GM21447 (cell line): Measurements from ENCODE around the gene DAGLA.

ENCODE experiments used
- ATAC-seq: cut with Tn5 transposase; IDR thresholded peaks from one replicate; pipeline ENCODE4 v1.9.1; 2021; ENCODE audit not compliant: unreplicated experiment

Gene DAGLA

GRCh38 chr11:61725781-61726231, 45.6 kb downstream of the DAGLA start:
- no peak for ATAC-seq

GRCh38 chr11:61726775-61727174, 46.6 kb downstream of the DAGLA start:
- no peak for ATAC-seq

DNA sequence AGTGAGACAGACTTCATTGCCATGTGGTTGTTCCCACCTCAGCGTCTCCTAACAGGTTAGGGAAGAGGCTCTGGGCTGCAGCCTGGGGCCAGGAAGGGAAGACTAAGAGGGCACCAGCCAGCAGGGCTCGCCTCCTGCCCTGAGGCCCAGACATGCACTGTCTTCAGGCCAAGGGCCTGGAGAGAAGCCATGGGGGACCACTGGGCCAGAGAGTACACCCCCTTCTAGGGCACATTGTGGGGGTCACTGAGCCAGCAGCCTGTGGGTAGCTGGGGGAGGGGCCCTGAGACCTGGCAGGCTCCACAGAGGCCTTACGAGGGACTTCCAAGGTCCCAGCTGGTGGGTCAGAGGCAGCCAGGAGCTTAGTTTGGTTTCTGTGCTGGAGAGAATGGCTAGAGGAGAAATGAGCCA, 47.2 kb downstream of the DAGLA start:
- no peak for ATAC-seq

DNA sequence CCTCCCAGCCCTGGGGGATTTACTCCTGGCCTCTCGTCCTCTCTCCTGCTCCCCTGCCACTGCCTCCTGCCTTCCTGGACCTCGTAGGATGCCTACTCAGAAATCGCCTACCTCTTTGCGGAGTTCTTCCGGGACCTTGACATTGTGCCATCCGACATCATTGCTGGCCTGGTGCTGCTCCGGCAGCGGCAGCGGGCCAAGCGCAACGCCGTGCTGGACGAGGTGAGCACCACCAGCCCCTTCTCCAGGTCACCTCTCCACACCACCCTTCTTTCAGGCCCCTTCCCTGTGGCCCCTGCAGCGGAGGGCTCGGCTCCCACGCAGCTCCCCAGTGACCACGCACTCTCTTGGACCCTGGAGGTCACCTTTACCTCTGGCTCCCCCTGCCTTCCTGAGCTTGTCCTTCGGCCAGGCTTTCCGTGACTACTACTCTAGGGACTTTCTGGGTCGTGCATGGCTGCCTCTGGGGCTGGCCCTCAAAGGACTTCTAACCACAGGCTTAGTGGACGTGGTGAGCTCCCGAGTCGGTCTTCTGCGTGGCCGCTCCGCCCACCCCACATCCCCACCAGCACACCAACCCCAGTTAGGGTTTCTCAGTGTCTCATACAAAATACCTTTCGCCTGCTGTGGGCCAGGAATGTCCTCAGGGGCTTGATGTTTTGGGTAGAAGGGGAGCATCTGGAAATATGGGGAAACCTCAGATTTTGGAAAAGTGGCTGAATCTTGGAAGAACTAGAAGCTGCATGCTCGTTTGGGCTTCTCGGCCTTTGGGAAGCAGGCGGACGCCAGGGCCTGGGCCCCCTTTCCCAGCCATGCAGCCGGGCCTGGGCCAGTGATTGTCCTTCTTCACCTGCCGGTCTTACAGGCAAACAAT, 48.1 kb downstream of the DAGLA start:
- ATAC-seq: no peak

DNA sequence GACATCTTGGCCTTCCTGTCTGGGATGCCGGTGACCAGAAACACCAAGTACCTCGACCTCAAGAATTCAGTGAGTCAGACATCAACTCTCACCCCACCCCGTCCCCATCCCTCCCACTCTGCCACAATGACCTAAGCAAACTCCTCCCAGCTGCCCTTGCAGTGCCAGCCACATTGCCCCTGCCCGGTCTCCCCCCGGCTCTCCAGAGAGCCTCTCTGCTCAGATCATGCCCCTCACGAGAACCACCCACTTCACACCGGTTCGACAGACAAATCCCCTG, 48.7 kb downstream of the DAGLA start:
- no peak for ATAC-seq

DNA sequence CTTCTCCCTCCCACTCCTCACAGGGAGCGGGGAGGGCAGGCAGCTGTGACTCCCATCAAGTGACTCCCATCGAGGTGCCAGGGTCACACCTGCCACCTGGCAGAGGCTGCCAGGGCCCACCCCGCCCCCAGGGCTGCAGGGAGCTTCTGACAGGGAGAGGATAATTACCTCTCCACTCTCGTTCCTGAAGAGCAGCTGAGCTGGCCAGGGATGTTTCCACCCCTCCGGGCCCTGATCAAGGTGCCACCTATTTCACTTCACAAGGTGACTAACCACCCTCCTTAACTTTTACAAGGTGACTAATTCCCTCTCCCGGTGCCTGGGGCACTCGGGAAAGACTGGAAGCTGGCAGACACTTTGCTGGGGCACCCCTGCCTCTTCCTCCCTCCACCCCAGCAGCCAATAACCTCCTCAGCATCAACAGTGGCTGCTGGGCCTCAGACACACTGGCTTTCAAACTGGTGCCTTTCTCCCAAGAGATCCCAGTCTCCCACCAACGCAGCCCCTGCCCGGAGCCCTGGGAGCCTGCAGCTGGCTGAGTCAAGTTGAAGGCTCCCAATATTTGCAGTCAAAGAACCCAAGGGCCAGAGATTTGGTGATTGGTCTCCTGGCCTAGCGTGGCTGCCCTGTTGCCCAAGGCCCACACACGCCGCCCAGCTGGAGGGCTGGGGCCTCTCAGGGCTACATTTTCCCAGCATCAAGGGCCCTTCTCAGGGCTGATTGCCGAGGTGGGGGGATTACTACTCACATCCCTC, 50.2 kb downstream of the DAGLA start:
- no peak for ATAC-seq

DNA sequence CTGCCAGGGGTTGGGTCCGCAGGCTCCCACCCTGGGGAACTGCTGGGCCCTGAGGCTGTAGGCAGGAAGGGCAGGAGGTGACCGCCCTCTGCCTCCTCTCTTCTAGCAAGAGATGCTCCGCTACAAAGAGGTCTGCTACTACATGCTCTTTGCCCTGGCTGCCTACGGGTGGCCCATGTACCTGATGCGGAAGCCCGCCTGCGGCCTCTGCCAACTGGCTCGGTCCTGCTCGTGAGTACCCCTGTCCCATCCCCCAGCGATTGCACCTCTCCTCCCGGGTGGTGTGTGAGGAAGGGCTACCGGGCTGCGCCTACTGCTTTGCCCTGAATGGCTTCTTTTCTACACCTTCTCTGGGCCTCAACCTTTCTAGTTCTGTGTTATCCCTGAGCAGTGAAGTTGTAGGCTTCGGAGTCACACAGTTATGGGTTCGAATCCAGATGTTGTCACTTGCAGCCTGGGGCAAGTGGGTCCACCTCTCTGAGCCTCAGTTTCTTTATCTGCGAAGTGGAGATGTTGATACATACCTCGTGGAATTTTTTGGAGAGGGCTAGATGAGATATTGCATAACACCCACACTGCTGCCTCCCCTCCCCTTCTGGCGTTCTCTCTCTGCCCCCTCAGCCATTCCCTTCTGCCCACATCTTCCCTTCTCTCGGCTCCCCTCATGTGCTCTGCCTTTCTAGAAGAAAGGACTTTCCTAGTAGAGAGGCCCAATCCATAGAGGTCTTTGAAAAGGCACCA, 51.2 kb downstream of the DAGLA start:
- no peak for ATAC-seq

DNA sequence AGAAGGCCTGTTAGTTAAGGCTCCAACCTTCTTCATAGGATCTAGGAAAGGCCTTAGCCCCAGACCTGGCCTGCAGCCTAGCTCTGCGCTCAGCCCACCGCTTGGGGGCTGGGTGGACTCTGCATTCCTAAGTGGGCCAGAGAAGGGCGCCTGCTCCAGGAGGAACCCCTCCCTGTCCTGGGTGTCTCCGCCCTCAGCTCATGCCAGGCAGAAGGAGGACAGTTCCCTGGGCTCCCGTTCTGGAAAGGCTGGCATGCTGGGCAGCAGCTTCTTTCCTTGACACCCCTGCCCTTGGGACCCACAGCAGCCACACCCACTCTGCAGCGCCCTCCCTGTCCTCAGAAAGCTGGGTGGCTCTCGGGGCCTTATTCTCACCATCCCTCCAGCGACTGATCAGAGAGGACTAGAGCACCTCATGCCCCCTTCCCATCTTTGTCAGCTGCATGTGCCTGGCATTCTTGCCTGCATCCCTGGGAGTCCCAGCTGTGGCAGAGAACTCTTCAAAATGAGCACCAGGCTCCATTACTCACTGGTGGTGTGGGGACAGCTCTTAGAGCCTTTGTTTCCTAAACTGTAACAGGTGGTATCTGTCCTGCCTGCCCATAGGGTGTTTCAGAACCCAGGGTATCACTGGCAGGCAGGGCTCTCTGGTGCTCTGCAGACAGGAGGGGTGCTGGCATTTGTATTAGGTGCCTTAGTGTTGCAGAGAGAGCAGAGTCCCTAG, 51.9 kb downstream of the DAGLA start:
- ATAC-seq: no peak

DNA sequence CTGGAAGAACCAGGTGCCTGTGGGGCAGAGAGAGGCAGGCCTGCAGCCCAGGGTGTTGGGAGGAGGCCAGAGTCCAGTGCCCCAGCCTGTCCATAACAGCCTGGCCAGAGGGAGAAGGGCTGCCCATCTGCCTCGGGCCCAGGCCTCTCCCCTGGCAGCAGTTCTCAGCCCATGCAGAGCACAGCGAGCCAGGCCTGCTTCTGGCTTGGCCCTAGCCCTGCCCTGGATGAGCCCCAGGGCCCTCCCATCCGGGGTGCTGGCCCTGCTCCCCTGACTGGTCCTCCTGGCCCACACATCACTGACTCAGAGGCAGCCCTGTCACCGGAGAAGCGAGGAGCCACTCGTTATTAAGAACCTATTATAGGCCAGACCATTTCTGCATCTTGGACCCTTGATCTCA, 52.5 kb downstream of the DAGLA start:
- ATAC-seq: no peak

- peak; percentile 83 for ATAC-seq
Observed at GRCh38 chr11:61733120-61733978, 53.2 kb downstream of the DAGLA start.

DNA sequence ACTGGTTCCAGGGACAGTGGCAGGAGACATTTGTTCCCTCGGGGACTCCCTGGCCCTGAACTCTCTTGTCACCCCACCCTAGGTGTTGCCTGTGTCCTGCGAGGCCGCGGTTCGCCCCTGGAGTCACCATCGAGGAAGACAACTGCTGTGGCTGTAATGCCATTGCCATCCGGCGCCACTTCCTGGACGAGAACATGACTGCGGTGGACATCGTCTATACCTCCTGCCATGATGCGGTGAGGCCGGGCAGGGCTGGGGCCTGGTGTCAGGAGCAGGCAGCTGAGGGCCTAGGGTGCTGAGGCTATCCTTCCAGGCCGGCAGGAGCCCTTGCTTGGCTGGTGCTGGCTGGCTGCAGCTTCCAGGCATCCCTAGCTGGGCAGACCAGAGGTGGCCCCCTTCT, 54.6 kb downstream of the DAGLA start:
- ATAC-seq: no peak

DNA sequence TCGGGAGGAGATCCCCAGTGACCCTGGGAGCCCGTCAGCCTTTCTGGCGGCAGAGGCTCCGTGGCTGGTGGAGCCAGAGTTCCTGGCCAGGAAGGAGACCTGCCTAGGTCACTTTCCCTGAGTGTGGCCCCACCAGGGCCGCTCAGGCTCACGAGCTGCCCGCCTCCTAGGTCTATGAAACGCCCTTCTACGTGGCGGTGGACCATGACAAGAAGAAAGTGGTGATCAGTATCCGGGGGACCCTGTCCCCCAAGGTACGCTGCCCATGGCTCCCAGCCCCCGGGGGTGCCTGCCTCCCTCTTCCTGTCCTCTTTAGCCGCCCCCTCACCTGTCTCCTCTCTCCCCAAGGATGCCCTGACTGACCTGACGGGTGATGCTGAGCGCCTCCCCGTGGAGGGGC, 55.2 kb downstream of the DAGLA start:
- no peak for ATAC-seq

DNA sequence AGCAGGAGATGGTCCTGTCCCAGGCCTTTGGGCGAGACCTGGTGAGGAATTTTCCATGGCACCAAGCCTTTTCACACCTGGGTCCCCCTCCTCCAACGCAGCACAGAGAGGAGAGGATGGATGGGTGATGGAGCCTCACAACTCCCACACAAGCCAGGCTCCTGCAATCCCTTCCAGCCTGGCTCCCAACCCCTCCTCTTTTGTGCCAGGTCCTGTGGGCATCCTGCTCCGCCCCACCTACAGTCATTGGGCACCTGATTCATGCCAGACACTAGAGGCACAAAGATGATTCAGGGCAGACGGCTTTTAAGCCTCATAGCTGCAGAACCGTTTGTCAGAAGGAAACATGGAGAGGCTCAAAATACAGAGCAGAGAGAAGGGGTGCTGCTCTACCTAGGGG, 56.1 kb downstream of the DAGLA start:
- ATAC-seq: no peak

DNA sequence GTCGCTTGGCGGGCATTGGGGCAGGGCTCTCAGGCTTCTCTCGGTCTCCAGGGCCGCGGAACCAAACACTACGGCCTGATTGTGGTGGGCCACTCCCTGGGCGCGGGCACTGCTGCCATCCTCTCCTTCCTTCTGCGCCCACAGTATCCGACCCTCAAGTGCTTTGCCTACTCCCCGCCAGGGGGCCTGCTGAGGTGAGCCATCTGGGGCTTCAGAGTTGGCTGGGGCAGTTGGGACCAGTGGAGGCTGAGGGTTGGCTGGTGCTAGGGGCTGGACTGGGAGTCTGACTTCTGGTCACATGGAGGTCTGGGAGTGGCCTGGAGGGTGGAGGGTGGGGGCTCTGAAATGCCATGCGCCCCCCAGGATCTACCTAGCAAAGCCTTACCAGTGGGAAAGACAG, 56.9 kb downstream of the DAGLA start:
- no peak for ATAC-seq

DNA sequence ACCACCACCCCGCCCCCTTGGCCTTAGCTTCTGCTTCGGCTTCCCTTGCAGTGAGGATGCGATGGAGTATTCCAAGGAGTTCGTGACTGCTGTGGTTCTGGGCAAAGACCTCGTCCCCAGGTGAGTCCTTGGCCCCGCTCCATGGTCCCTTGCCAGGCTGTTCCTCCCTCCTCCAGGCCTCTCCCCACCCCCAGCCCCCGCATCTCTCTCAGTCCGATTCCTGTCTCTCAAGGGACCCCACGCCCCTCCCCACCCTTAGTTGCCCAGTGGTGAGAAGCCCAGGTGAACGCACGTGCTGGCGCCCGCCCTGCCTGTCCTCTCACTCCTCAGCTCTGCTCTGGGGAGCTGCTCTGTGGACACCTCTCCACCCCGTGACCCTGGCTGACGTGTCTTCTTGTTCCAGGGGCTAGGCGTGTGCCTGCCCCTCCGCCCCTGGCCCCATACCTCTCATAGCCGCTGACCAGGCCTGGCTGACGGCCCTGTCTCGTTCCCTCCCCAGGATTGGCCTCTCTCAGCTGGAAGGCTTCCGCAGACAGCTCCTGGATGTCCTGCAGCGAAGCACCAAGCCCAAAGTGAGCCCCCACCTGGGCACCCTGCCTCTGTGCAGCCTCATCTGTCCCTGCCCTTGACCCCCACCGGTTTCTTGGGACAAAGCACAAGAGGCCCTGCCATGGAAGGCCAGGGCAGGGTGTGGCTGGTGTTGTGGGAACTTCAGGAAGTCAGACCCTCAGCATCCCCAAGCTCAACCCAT, 57.6 kb downstream of the DAGLA start:
- no peak for ATAC-seq

- ATAC-seq: no peak
Observed at GRCh38 chr11:61738776-61739175, 58.6 kb downstream of the DAGLA start.

DNA sequence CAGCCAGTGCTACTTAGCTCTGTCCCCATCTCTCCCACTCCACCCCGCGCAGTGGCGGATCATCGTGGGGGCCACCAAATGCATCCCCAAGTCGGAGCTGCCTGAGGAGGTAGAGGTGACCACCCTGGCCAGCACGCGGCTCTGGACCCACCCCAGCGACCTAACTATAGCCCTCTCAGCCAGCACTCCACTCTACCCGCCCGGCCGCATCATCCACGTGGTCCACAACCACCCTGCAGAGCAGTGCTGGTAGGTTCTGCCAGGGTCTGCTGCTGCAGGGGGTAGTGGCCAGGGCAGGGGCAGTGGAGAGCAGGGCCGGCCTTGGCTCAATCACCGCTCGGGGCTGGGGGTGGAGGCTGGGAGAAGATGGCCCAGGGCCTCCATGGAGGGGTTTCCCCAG, 59.2 kb downstream of the DAGLA start:
- ATAC-seq: no peak

GRCh38 chr11:61739966-61740365, 59.8 kb downstream of the DAGLA start:
- ATAC-seq: no peak

- ATAC-seq: no peak
Observed at GRCh38 chr11:61742391-61742790, 62.2 kb downstream of the DAGLA start.
